B cell (primary cell): ENCODE results near the gene STAG1.

ENCODE experiments used
- EZH2 ChIP-seq: IDR thresholded peaks from 2 replicates; pipeline ENCODE4 v1.6.1; 2012; ENCODE audit warnings: borderline replicate concordance, low read depth, mild to moderate bottlenecking, moderate library complexity, low read length; ENCODE audit not compliant: insufficient read depth, poor library complexity, severe bottlenecking
- TF ChIP-seq, protein P1 (sequence below): fragments of 200-600 bp; IDR thresholded peaks from one replicate; pipeline ENCODE4 v1.8.0; 2022; ENCODE audit warnings: antibody characterized with exemption, mild to moderate bottlenecking

DNA sequence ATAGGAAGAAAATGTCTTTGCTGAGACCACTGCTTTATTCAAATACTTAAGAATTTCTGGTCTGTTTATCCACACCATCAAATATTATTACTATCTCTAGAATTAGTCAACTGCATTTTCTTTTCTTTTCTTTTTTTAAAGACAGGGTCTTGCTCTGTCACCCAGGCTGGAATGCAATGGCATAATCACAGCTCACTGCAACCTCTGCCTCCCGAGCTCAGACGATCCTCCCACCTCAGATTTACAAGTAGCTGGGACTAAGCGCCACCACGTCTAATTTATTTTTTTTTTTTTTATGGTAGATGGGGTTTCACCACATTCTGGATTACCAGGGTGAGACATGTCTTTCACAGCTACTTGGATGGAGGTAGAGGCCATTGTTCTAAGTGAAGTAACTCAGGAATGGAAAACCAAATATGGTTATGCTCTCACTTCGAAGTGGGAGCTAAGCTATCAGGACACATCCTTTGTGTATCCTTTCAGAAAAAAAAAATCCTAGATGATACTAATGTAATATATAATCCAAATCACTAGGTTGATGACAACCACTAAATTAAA lies 52.8 kb downstream of the STAG1 start:
- TF ChIP-seq, protein P1, sequence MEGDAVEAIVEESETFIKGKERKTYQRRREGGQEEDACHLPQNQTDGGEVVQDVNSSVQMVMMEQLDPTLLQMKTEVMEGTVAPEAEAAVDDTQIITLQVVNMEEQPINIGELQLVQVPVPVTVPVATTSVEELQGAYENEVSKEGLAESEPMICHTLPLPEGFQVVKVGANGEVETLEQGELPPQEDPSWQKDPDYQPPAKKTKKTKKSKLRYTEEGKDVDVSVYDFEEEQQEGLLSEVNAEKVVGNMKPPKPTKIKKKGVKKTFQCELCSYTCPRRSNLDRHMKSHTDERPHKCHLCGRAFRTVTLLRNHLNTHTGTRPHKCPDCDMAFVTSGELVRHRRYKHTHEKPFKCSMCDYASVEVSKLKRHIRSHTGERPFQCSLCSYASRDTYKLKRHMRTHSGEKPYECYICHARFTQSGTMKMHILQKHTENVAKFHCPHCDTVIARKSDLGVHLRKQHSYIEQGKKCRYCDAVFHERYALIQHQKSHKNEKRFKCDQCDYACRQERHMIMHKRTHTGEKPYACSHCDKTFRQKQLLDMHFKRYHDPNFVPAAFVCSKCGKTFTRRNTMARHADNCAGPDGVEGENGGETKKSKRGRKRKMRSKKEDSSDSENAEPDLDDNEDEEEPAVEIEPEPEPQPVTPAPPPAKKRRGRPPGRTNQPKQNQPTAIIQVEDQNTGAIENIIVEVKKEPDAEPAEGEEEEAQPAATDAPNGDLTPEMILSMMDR: no peak
- TF ChIP-seq EZH2: no peak
